Kidney (tissue), 14 donors: Measurements from ENCODE around the gene TCHP. TPM values are rescaled to one million over a fixed set of nuclear protein-coding genes. Genes with fewer than 3 reads are reported as not detected.
"Not testable (repeated sequence)": the region's sequence is repeated elsewhere in the genome, so short reads cannot be mapped to it uniquely, and the experiment has no call there.

Experiments used
- DNase-seq, 5 donors: peaks; one replicate each; pipeline ENCODE4 v3.0.0-alpha.2; 2013 to 2020
- FAIRE-seq: peaks from 2 replicates; lab custom pipeline; 2012; peaks lifted over from hg19 to GRCh38; lab: Jason Lieb, UNC
- H3K27ac ChIP-seq, 2 donors: one replicate each; pipeline ENCODE4 v1.7.0; 2013; ENCODE audit warnings: low read depth in 2 of 2, low read length in 2 of 2, inconsistent platforms in 1 of 2
- H3K27me3 ChIP-seq: one replicate; pipeline ENCODE4 v1.7.1; 2013; ENCODE audit warnings: low read length, inconsistent platforms; ENCODE audit not compliant: control insufficient read depth, insufficient read depth
- H3K36me3 ChIP-seq, 3 donors: one replicate each; pipeline versions ENCODE4 v1.7.0 to v1.7.1; 2013; ENCODE audit warnings: low read length in 3 of 3, control low read depth in 1 of 3, inconsistent platforms in 1 of 3; ENCODE audit not compliant: insufficient read depth in 3 of 3, control insufficient read depth in 2 of 3
- H3K4me1 ChIP-seq, 3 donors: one replicate each; pipeline versions ENCODE4 v1.7.0 to v1.7.1; 2013; ENCODE audit warnings: low read length in 3 of 3, inconsistent platforms in 1 of 3, low read depth in 1 of 3; ENCODE audit not compliant: control insufficient read depth in 2 of 3, insufficient read depth in 2 of 3
- H3K4me3 ChIP-seq, 3 donors: one replicate each; pipeline versions ENCODE4 v1.7.0 to v1.8.1; 2013; ENCODE audit warnings: low read length in 3 of 3, control low read depth in 1 of 3, inconsistent platforms in 1 of 3
- H3K9ac ChIP-seq, 3 donors: one replicate each; pipeline versions ENCODE4 v1.7.0 to v1.7.1; 2013; ENCODE audit warnings: low read length in 3 of 3, control low read depth in 1 of 3, inconsistent platforms in 1 of 3
- H3K9me3 ChIP-seq, 3 donors: one replicate each; pipeline versions ENCODE4 v1.7.0 to v1.7.1; 2013; ENCODE audit warnings: low read length in 3 of 3, control low read depth in 1 of 3, inconsistent platforms in 1 of 3; ENCODE audit not compliant: control insufficient read depth in 2 of 3, insufficient read depth in 1 of 3
- CTCF ChIP-seq: IDR thresholded peaks from 3 replicates; pipeline ENCODE4 v1.5.1; 2012; ENCODE audit warnings: mild to moderate bottlenecking, moderate library complexity, borderline replicate concordance; ENCODE audit not compliant: insufficient read depth; ENCODE audit errors: extremely low read depth
- intact Hi-C: fragments of 100-400 bp; cut with DNase I; formaldehyde crosslinking; loops from one replicate; pipeline ENCODE4 v1.11.1; 2022
- polyA plus RNA-seq: library from polyadenylated mRNA; stranded (reverse); fragments of 350-450 nt; fragmentation: Illumina TruSeq; extraction: RNeasy Lipid Tissue Mini Kit (QIAGEN cat#74804); gene quantifications from one replicate; pipeline ENCODE4 v1.2.3, GENCODE V29; 2014; ENCODE audit warnings: low read depth, low replicate concordance; ENCODE audit not compliant: insufficient read depth
- total RNA-seq: library from RNA; stranded (reverse); fragmentation: NEBNext Ultra II Directional; extraction: Animal tissue kit (Norgen Biotek cat#: 25700); gene quantifications from one replicate; pipeline ENCODE4 v1.2.1, GENCODE V29; 2021
- donor health status: control.
- donor health status: control.
- donor health status: control.
- donor health status: control.
- donor health status: control.
- donor health status: DM: yes; HTN: yes; CAD: no.
- donor health status: Normal renal cell carcinoma (clear cell type).

The TCHP gene
- total and polyA plus RNA-seq, 2 donors from 2014 or later: 6.0 to 16.2 TPM

GRCh38 chr12:109861689-109862314 is 38.3 kb upstream of the TCHP start:
- Histone ChIP-seq H3K9ac (peak overlapping the region in 1 of 3 donors; percentile 61), H3K4me3 (no peak overlapping the region), H3K4me1 (peaks cover 0 to 29% (median 27%) of the 10 kb centered on the region in 3 donors), H3K27ac (peak overlapping the region; percentile 59 to 83), H3K9me3 (no peaks in the 10 kb centered on the region), H3K27me3 (no peaks in the 10 kb centered on the region), H3K36me3 (peaks cover 3 to 9% (median 7%) of the 10 kb centered on the region in 3 donors)
- no peak for TF ChIP-seq CTCF
- peak in 4 of 5 donors; percentile 43 to 64 (median 49) for DNase-seq
- intact Hi-C loops: no loop called here
- no peak for FAIRE-seq

GRCh38 chr12:109862491-109862890 is 37.6 kb upstream of the TCHP start:
- Histone ChIP-seq H3K4me1 (peaks cover 0 to 29% (median 27%) of the 10 kb centered on the region in 3 donors), H3K9ac (peak overlapping the region in 1 of 3 donors; percentile 61), H3K27ac (peak overlapping the region; percentile 59 to 83)
- H3K27me3 ChIP-seq, intact Hi-C loops, DNase-seq, H3K36me3 ChIP-seq, H3K9me3 ChIP-seq, FAIRE-seq, H3K4me3 ChIP-seq: not testable (repeated sequence)

GRCh38 chr12:109863847-109864712 is 36.0 kb upstream of the TCHP start:
- peaks cover 0 to 29% (median 27%) of the 10 kb centered on the region in 3 donors for H3K4me1 ChIP-seq
- intact Hi-C loops: no loop called here

More at GRCh38 chr12:109863847-109864712, 36.0 kb upstream of the TCHP start:
- no peaks in the 10 kb centered on the region for H3K9me3 ChIP-seq
- H3K27ac ChIP-seq: peak overlapping the region; percentile 59 to 90
- H3K4me3 ChIP-seq: no peak overlapping the region
- no peaks in the 10 kb centered on the region for H3K27me3 ChIP-seq
- FAIRE-seq (no peak), DNase-seq (peak in 3 of 5 donors; percentile 24 to 59 (median 43))
- H3K9ac ChIP-seq: peak overlapping the region in 1 of 3 donors; percentile 28
- H3K36me3 ChIP-seq: no peaks in the 10 kb centered on the region
- no peak for TF ChIP-seq CTCF
